Peyer's patch (tissue), 4 donors: Measurements from ENCODE around the gene ITGB5. TPM values are rescaled to one million over a fixed set of nuclear protein-coding genes. Genes with fewer than 3 reads are reported as not detected.

ENCODE experiments used
- DNase-seq, 3 donors: peaks; one replicate each; pipeline ENCODE4 v3.0.0-alpha.2; 2017 to 2019
- H3K27ac ChIP-seq, 4 donors: fragments of 200-600 bp; sonication (generic); one replicate each; pipeline ENCODE4 v1.5.1; 2016 to 2019
- H3K27me3 ChIP-seq, 2 donors: fragments of 200-600 bp; sonication (generic); one replicate each; pipeline ENCODE4 v1.5.1; 2019
- H3K36me3 ChIP-seq, 3 donors: fragments of 200-600 bp; sonication (generic); one replicate each; pipeline ENCODE4 v1.5.1; 2016 to 2019
- H3K4me1 ChIP-seq, 4 donors: fragments of 200-600 bp; sonication (generic); one replicate each; pipeline ENCODE4 v1.5.1; 2016 to 2019
- H3K4me3 ChIP-seq, 4 donors: fragments of 200-600 bp; sonication (generic); 1 replicate in 3 of 4; 2 replicates in 1 of 4; pipeline ENCODE4 v1.5.1; 2016 to 2019; ENCODE audit warnings: mild to moderate bottlenecking in 1 of 4
- H3K9me3 ChIP-seq, 4 donors: fragments of 200-600 bp; sonication (generic); one replicate each; pipeline ENCODE4 v1.5.1; 2016 to 2019; ENCODE audit warnings: mild to moderate bottlenecking in 1 of 4
- CTCF ChIP-seq, 6 experiments: fragments of 450-650 bp in 4 of 6; fragments of 200-600 bp in 2 of 6; sonication (generic) in 1 of 6; IDR thresholded peaks; one replicate each; pipeline ENCODE4 v1.5.1; 2017 to 2019; ENCODE audit warnings: antibody characterized with exemption in 6 of 6, mild to moderate bottlenecking in 3 of 6, moderate library complexity in 1 of 6
- POLR2A ChIP-seq, 2 donors: fragments of 450-650 bp; IDR thresholded peaks; one replicate each; pipeline ENCODE4 v1.5.1; 2017; ENCODE audit warnings: antibody characterized with exemption in 2 of 2, mild to moderate bottlenecking in 2 of 2, moderate library complexity in 2 of 2
- total RNA-seq, 4 donors: library from RNA; depleted of rRNA; stranded (reverse); fragments of >200 nt; gene quantifications; one replicate each; pipeline ENCODE4 v1.1.0, GENCODE V29; 2016

Gene ITGB5
- total RNA-seq, 4 donors from 2014 or later: 79.5 to 143 (median 132) TPM

GRCh38 chr3:124904835-124905492 lies 17.8 kb upstream of the ITGB5 start:
- no peaks in the 10 kb centered on the region for H3K9me3 ChIP-seq
- no peak overlapping the region for H3K27ac ChIP-seq
- H3K27me3 ChIP-seq: no peaks in the 10 kb centered on the region
- peaks cover 0 to 45% (median 0%) of the 10 kb centered on the region in 3 donors for H3K36me3 ChIP-seq
- DNase-seq: no peak
- H3K4me3 ChIP-seq: no peak overlapping the region
- no peaks in the 10 kb centered on the region for H3K4me1 ChIP-seq
- no peak for TF ChIP-seq CTCF (IDR thresholded peaks at IDR 0.05)
- TF ChIP-seq POLR2A (IDR thresholded peaks at IDR 0.05): peak in 1 of 2 donors; percentile 11

DNA sequence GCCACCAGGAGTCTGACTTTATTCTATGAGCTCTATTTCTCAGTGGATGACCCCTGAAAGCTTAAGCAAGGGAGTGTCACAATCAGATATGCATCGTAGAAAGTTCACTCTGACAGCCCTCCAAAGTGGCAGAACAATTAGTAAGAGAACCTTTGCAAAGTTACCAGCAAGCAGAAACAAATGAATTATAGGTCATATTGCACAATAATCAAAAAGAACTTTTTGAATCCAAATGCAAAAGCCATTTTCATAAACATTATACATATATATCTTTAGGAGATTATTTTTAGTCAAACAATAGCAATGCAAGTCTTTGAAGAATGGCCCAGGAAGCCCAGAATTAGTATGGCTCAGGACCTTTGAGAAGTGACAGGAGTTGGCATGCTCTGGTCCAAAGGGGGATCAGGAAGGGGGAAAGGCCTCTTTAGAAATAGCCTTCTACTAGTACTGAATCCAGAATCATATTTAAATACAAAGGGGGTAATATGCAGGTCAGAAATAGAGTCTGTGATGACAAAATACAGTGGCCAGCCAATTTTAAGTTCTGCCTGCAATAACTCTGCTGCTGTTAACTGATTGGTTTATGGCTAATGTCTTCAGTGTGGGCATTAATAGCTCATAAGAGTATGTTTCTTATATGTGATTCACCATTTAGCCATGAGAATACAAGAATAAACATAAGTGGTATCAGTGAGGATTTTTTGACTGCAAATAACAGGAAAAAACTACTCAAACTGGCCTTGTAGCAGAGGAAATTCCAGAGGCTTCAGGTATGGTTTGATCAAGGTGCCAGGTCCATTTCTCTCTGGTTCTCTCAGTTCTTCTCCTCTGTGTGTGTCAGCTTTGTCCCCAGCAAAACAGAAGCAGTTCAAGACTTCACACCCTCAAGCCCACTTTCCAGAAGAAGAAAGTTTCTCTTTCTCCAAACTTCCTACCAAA lies 17.0 kb upstream of the ITGB5 start:
- H3K27me3 ChIP-seq: no peaks in the 10 kb centered on the region
- TF ChIP-seq POLR2A (IDR thresholded peaks at IDR 0.05): no peak
- TF ChIP-seq CTCF (IDR thresholded peaks at IDR 0.05): no peak
- no peaks in the 10 kb centered on the region for H3K9me3 ChIP-seq
- peaks cover 0 to 37% (median 0%) of the 10 kb centered on the region in 3 donors for H3K36me3 ChIP-seq
- H3K4me1 ChIP-seq: no peaks in the 10 kb centered on the region
- no peak for DNase-seq
- H3K4me3 ChIP-seq: no peak overlapping the region
- H3K27ac ChIP-seq: no peak overlapping the region

- Histone ChIP-seq H3K9me3 (no peaks in the 10 kb centered on the region), H3K4me3 (no peak overlapping the region), H3K27me3 (no peaks in the 10 kb centered on the region), H3K27ac (no peak overlapping the region), H3K4me1 (no peaks in the 10 kb centered on the region), H3K36me3 (no peaks in the 10 kb centered on the region)
- no peak for DNase-seq
- no peak for TF ChIP-seq CTCF (IDR thresholded peaks at IDR 0.05)
- TF ChIP-seq POLR2A (IDR thresholded peaks at IDR 0.05): no peak
Measured at GRCh38 chr3:124896824-124897526, 9.8 kb upstream of the ITGB5 start.

DNA sequence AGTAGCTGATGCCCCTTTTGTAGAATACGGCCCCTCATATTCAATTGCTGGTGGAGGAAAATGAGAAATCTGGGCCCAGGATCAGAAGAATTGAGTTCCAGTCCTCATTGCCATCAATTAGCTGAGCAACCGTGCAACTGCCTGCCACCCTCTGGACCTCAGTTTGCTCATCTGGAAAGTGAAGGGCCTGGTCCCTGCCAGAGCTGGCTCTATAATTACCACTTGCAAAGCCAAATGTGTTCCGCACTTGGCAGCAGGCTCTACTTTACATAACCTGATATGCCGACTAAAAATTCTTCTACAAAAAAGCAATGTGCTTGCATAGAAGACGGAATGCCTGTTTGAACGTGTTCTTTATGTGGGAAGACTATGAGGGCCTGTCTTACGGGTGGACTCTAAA lies 8.6 kb upstream of the ITGB5 start:
- Histone ChIP-seq H3K4me3 (no peak overlapping the region), H3K27ac (no peak overlapping the region)

More for the DNA sequence above, 8.6 kb upstream of the ITGB5 start:
- Histone ChIP-seq H3K9me3 (no peaks in the 10 kb centered on the region), H3K27me3 (no peaks in the 10 kb centered on the region), H3K36me3 (no peaks in the 10 kb centered on the region), H3K4me1 (no peaks in the 10 kb centered on the region)
- no peak for TF ChIP-seq CTCF (IDR thresholded peaks at IDR 0.05)
- no peak for TF ChIP-seq POLR2A (IDR thresholded peaks at IDR 0.05)
- no peak for DNase-seq
